GM13977 (cell line): ENCODE measurements around the gene CCDC85A.

Experiments
- DNase-seq: peaks from one replicate; pipeline ENCODE4 v3.0.0; 2012; ENCODE audit warnings: low spot score
- in situ Hi-C: fragments of 300-500 bp; cut with MboI; formaldehyde crosslinking; loops from one replicate; pipeline ENCODE4 v1.12.0; 2022; ENCODE audit warnings: low sequenced_read_pairs, low pct_unique_long_range_greater_than_20kb, mixed read lengths, inconsistent platforms; ENCODE audit not compliant: unreplicated experiment
- TF ChIP-seq, protein P1 (sequence below): IDR thresholded peaks from 2 replicates; pipeline ENCODE4 v1.5.1; 2012; ENCODE audit warnings: mild to moderate bottlenecking, control low read depth; ENCODE audit not compliant: insufficient read depth; ENCODE audit errors: extremely low read depth, missing control alignments

CCDC85A gene

DNA sequence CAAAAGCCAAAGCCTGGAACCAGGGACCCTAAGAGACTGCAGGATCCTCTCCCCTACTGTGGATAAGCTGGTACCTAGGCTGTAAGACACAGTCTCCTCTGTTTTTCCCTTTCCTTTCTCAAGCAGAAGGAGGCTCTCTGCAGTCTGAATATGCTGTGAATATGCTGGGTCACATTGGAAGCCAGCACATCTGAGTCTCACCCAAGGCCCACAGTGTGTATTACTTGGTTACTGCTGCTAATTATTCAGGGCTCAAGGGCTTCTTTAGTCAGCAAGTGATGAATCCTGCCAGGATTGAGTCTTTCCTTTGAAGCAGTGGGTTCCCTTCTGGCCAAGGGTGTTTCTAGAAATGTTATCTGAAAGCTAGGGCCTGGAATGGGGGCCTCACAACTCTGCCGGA, 60.7 kb downstream of the CCDC85A start:
- DNase-seq, result no peak
- TF ChIP-seq, protein P1, sequence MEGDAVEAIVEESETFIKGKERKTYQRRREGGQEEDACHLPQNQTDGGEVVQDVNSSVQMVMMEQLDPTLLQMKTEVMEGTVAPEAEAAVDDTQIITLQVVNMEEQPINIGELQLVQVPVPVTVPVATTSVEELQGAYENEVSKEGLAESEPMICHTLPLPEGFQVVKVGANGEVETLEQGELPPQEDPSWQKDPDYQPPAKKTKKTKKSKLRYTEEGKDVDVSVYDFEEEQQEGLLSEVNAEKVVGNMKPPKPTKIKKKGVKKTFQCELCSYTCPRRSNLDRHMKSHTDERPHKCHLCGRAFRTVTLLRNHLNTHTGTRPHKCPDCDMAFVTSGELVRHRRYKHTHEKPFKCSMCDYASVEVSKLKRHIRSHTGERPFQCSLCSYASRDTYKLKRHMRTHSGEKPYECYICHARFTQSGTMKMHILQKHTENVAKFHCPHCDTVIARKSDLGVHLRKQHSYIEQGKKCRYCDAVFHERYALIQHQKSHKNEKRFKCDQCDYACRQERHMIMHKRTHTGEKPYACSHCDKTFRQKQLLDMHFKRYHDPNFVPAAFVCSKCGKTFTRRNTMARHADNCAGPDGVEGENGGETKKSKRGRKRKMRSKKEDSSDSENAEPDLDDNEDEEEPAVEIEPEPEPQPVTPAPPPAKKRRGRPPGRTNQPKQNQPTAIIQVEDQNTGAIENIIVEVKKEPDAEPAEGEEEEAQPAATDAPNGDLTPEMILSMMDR, result no peak
- in situ Hi-C loops, result no loop called here

DNA sequence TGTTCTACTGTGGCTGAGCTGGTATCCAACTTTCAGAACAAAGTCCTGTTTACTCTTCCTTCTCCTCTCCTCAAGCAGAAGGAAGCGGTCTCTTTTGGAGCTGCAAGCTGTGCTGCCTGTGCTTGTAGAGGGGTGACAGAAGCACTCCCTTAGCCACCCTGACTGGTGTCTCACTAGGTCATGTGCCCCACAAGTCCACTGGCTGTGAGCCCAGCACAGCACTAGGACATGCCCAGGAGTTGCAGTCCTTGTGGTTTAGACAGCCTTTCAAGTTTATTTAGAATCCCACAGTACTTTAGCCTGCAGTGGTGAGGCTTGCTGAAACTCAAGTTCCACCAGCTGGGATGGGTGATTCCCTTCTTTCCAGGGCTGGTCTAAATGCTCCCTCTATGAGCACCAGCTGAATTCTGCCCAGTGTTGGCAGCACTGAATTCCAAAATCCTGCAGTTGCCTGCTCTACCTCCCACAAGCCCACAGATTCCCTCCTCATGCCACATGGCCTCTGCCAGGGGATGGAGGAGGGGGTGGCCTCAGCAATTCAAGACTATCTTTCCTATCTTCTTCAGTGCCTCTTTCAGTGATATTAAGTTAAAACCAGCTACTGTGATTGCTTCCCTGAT, 61.2 kb downstream of the CCDC85A start:
- TF ChIP-seq, protein P1, result no peak
- in situ Hi-C loops, result no loop called here
- DNase-seq, result no peak

DNA sequence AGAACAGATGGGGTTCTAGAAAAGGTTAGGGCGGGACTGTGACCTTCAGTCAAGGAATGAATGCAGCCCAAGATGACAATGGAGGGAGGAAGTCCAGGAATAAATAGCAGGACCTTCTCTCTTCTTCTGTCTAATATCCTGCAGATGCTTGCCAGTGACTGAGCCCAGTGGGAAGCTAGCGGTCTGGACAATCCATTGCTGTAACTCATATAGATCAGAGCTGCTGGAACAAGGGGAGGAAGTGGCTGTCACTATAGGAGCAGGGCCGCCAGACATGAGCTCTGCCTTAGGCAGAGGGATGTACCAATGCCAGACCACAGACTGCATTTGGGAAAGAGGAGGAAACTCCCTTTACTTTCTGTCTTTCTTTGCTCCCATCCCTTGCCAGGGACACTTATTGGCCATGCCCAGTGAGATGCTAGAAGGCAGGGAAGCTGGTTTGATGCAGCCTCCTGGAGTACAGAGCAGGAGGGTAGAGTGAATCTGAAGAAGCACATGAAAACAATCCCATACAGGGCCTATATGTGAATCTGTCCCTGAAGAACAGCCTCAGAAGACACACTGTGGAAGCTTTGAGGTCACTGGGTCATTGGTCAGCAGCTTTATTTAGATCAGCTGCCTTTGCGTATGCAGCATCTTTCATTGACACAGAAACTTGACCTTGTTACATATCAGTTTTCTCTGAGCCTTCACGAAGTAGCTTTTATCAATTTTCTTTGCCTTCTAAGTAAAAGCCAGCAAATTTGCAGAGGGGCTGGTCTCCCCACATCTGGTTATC, 65.4 kb downstream of the CCDC85A start:
- TF ChIP-seq, protein P1, result no peak
- DNase-seq, result no peak
- in situ Hi-C loops, result no loop called here

DNA sequence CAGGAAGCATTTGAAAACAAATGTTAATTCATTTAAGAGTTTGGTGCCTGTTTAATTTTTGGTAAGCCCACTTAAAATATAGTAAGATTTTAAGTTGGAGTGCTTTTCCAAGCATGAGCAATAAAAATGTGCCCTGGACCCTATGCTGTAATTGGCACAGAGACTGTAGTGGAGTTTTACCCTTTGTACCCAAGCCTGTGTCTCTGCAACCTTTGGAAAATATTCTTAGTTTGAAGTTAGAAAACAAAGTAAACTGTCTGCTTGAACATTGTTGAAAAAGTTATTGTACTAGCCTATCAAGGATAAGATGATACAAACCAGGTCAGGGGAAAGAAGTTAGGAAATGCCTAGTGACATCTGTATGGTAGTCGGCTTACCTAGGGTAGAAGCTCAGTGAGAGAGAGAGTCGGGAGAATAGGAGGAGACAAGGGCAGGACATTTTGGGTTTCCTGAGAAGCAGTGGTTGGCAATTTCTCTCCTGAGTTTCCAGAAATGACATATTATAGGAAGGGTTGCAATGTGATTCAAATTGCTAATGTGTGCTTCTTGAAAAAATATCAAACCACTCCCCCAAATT, 66.5 kb downstream of the CCDC85A start:
- in situ Hi-C loops, result no loop called here
- DNase-seq, result no peak
- TF ChIP-seq, protein P1, result no peak

DNA sequence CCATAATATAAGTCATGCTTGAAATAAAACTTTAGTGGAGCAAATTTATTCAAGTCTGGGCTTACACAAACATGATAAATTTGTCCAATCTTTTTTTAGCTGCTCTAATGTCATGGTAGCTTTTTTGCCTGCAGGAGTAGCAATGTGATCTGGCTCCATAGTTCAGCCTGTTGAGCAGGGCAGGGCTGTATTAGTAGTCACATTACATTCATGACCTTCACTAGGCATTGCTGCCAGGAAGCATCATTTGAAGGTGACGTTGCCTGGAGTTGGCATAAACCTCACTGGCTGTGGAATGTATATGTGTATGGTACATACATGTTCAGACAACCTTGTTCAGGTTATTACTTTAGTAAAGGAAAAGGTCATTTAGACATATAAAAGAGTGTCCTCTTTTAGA, 76.6 kb downstream of the CCDC85A start:
- no peak for DNase-seq
- TF ChIP-seq, protein P1, result no peak
- in situ Hi-C loops, result no loop called here

DNA sequence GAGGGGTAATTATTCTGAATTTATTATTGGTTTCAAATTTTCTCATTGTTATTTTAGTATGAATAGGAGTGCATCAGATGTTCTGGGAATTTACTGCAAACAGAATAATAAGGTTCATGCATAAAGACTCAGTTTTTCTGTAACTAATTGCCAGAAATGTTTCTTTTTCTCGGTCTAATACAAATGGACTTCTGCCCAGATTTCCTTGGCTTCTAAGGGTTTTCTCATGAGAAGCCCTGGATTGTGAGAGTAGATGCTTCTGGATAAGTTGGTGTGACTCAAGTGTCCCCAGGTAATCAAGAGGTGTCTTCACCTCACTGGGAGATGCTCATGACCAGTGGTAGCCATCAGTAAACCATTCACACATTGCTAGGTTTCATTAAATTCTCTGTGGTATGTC, 78.5 kb downstream of the CCDC85A start:
- DNase-seq, result no peak
- in situ Hi-C loops, result no loop called here

More for the DNA sequence above, 78.5 kb downstream of the CCDC85A start:
- TF ChIP-seq, protein P1, result no peak
